GM19328 (cell line): ENCODE measurements around the gene KCNMA1.

Experiments
- ATAC-seq: cut with Tn5 transposase; IDR thresholded peaks from one replicate; pipeline ENCODE4 v1.9.1; 2021; ENCODE audit warnings: mild to moderate bottlenecking, moderate library complexity; ENCODE audit not compliant: unreplicated experiment

Gene KCNMA1

GRCh38 chr10:77315496-77316129 lies 322.0 kb downstream of the KCNMA1 start:
- ATAC-seq = no peak

- ATAC-seq = no peak
Observed at GRCh38 chr10:77313066-77313750, 324.4 kb downstream of the KCNMA1 start.

- ATAC-seq = no peak
Observed at GRCh38 chr10:77311186-77311585, 326.4 kb downstream of the KCNMA1 start.

- ATAC-seq = no peak
Observed at GRCh38 chr10:77310288-77310840, 327.2 kb downstream of the KCNMA1 start.

- no peak for ATAC-seq
Observed at GRCh38 chr10:77309509-77309908, 328.1 kb downstream of the KCNMA1 start.

GRCh38 chr10:77309092-77309491 lies 328.5 kb downstream of the KCNMA1 start:
- ATAC-seq = no peak

- ATAC-seq = no peak
Observed at GRCh38 chr10:77308084-77308732, 329.4 kb downstream of the KCNMA1 start.

GRCh38 chr10:77306666-77307065 lies 330.9 kb downstream of the KCNMA1 start:
- ATAC-seq = no peak

- ATAC-seq = no peak
Observed at GRCh38 chr10:77305650-77306632, 331.7 kb downstream of the KCNMA1 start.

- ATAC-seq = no peak
Observed at GRCh38 chr10:77304192-77304591, 333.4 kb downstream of the KCNMA1 start.

- no peak for ATAC-seq
Observed at GRCh38 chr10:77301305-77301730, 336.3 kb downstream of the KCNMA1 start.

GRCh38 chr10:77300682-77301302 lies 336.8 kb downstream of the KCNMA1 start:
- ATAC-seq = no peak

GRCh38 chr10:77299320-77299719 lies 338.3 kb downstream of the KCNMA1 start:
- ATAC-seq = no peak

GRCh38 chr10:77297393-77297739 lies 340.2 kb downstream of the KCNMA1 start:
- ATAC-seq = no peak

GRCh38 chr10:77296534-77297392 lies 340.8 kb downstream of the KCNMA1 start:
- no peak for ATAC-seq

- no peak for ATAC-seq
Observed at GRCh38 chr10:77293773-77294172, 343.8 kb downstream of the KCNMA1 start.

GRCh38 chr10:77293347-77293746 lies 344.3 kb downstream of the KCNMA1 start:
- ATAC-seq = no peak

GRCh38 chr10:77291596-77292505 lies 345.8 kb downstream of the KCNMA1 start:
- ATAC-seq = no peak
